WERI-Rb-1 (cell line): ENCODE results near the gene SERPINB12.

ENCODE experiments used
- DNase-seq: peaks from one replicate; pipeline ENCODE4 v3.0.0-alpha.2; 2020
- H3K27ac ChIP-seq: fragments of 250-450 bp; sonication (Bioruptor Pico); 2 replicates; pipeline ENCODE4 v1.5.1; 2020; ENCODE audit warnings: mild to moderate bottlenecking, moderate library complexity
- H3K27me3 ChIP-seq: fragments of 250-450 bp; sonication (Bioruptor Pico); 2 replicates; pipeline ENCODE4 v1.5.1; 2021; ENCODE audit warnings: mild to moderate bottlenecking, low read depth, moderate library complexity; ENCODE audit not compliant: insufficient read depth, severe bottlenecking
- H3K36me3 ChIP-seq: fragments of 250-450 bp; sonication (Bioruptor Pico); 2 replicates; pipeline ENCODE4 v1.5.1; 2020; ENCODE audit warnings: mild to moderate bottlenecking, moderate library complexity
- H3K4me3 ChIP-seq: 2 replicates; pipeline ENCODE4 v1.5.1; 2011; ENCODE audit warnings: low read depth, mild to moderate bottlenecking, control low read depth, low read length
- H3K9me3 ChIP-seq: fragments of 250-450 bp; sonication (Bioruptor Pico); 2 replicates; pipeline ENCODE4 v1.5.1; 2021; ENCODE audit warnings: mild to moderate bottlenecking, moderate library complexity; ENCODE audit not compliant: severe bottlenecking
- CTCF ChIP-seq: IDR thresholded peaks from 2 replicates; pipeline ENCODE4 v1.5.1; 2011; ENCODE audit warnings: low read depth, mild to moderate bottlenecking, control low read depth, inconsistent platforms, low read length

The SERPINB12 gene

GRCh38 chr18:63588909-63589308 lies 46.7 kb downstream of the SERPINB12 start:
- no peak for TF ChIP-seq CTCF
- no peak overlapping the region for H3K4me3 ChIP-seq
- H3K27ac ChIP-seq, result no peak overlapping the region
- DNase-seq, result no peak
- H3K9me3 ChIP-seq, result peaks cover 2% of the 10 kb centered on the region
- H3K36me3 ChIP-seq, result no peaks in the 10 kb centered on the region
- H3K27me3 ChIP-seq, result no peaks in the 10 kb centered on the region

GRCh38 chr18:63590373-63590772 lies 48.2 kb downstream of the SERPINB12 start:
- Histone ChIP-seq H3K36me3 (no peaks in the 10 kb centered on the region), H3K27me3 (no peaks in the 10 kb centered on the region), H3K9me3 (peaks cover 2% of the 10 kb centered on the region), H3K27ac (no peak overlapping the region), H3K4me3 (no peak overlapping the region)
- TF ChIP-seq CTCF, result no peak
- DNase-seq, result no peak

- H3K27me3 ChIP-seq, result no peaks in the 10 kb centered on the region
- no peak overlapping the region for H3K27ac ChIP-seq
Observed at GRCh38 chr18:63590966-63591695, 49.0 kb downstream of the SERPINB12 start.

GRCh38 chr18:63591725-63592124 lies 49.6 kb downstream of the SERPINB12 start:
- no peak for TF ChIP-seq CTCF
- no peak overlapping the region for H3K27ac ChIP-seq
- no peaks in the 10 kb centered on the region for H3K27me3 ChIP-seq
- H3K9me3 ChIP-seq, result peaks cover 2% of the 10 kb centered on the region
- no peak for DNase-seq
- H3K36me3 ChIP-seq, result no peaks in the 10 kb centered on the region
- H3K4me3 ChIP-seq, result no peak overlapping the region

More at GRCh38 chr18:63590966-63591695, 49.0 kb downstream of the SERPINB12 start:
- TF ChIP-seq CTCF, result no peak
- H3K9me3 ChIP-seq, result peaks cover 2% of the 10 kb centered on the region
- no peak for DNase-seq
- no peak overlapping the region for H3K4me3 ChIP-seq
- H3K36me3 ChIP-seq, result no peaks in the 10 kb centered on the region

GRCh38 chr18:63592471-63592870 lies 50.3 kb downstream of the SERPINB12 start:
- Histone ChIP-seq H3K27me3 (no peaks in the 10 kb centered on the region), H3K27ac (no peak overlapping the region), H3K4me3 (no peak overlapping the region), H3K36me3 (no peaks in the 10 kb centered on the region), H3K9me3 (peaks cover 2% of the 10 kb centered on the region)
- no peak for TF ChIP-seq CTCF
- no peak for DNase-seq

- Histone ChIP-seq H3K27ac (no peak overlapping the region), H3K36me3 (no peaks in the 10 kb centered on the region), H3K4me3 (no peak overlapping the region), H3K9me3 (no peaks in the 10 kb centered on the region), H3K27me3 (no peaks in the 10 kb centered on the region)
- DNase-seq, result no peak
- TF ChIP-seq CTCF, result no peak
Observed at GRCh38 chr18:63596964-63597363, 54.8 kb downstream of the SERPINB12 start.
